Measurements from ENCODE around the gene NOL11. TPM values are rescaled to one million over a fixed set of nuclear protein-coding genes. Genes with fewer than 3 reads are reported as not detected.

NOL11 gene
- total RNA-seq, 1 donor, result 29.0 TPM

DNA sequence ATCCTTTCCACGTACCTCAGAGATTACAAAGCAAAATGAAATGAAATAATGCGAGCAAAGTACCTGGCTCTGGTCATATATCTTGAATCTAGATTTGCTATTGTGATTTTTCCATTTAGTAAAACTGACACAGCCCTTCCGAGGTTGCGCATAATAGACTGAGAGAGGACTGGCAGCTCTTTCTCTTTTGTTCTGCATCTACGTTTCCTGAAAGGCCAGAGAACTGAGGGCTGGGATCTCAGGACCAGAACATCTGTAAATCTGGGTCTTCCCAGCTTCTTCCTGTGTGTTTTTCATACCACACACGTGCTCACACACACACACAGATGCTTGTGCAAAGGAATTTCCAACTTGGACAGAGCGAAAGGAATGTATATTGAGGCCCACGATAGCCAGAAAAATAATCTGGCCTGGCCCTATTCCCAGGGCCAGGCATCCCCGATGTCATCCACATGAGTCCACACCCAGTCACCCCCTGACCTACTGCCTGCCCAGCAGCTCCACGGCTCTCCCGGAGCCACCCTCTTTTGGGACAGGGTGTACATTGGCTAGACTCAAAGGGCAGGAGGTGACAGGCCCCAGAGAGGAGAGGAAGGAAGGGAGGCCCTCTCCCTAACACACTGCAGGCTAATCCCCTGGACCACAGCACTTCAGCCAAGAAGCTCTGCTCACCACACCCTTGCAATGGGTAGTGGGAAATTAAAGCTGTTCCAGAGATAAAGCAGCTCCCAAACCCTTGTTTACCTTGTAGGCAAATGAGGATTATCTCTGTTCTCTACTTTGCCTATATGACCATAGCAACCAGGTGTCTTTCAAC lies 41.8 kb downstream of the NOL11 start:
- DNase-seq (ENCODE audit: insufficient read length, low spot score, missing footprints), result peak; percentile 71
- H3K4me2 ChIP-seq (ENCODE audit: insufficient read depth, low read length), result no peak overlapping the region
- H3K4me1 ChIP-seq (ENCODE audit: insufficient read depth, low read length), result peaks cover 5% of the 10 kb centered on the region
- no peak overlapping the region for H3K4me3 ChIP-seq (ENCODE audit: insufficient read depth, low read length)
- no peaks in the 10 kb centered on the region for H4K20me1 ChIP-seq (ENCODE audit: insufficient read depth, low read length)
- H3K27me3 ChIP-seq (ENCODE audit: insufficient read depth, low read length), result no peaks in the 10 kb centered on the region
- no peaks in the 10 kb centered on the region for H3K36me3 ChIP-seq (ENCODE audit: insufficient read depth, low read length)
- no peak overlapping the region for H2AFZ ChIP-seq (ENCODE audit: low read length)
- H3K79me2 ChIP-seq (ENCODE audit: insufficient read depth, low read length), result no peaks in the 10 kb centered on the region
- no peak overlapping the region for H3K27ac ChIP-seq (ENCODE audit: low read depth, low read length)
- TF ChIP-seq, protein P1, sequence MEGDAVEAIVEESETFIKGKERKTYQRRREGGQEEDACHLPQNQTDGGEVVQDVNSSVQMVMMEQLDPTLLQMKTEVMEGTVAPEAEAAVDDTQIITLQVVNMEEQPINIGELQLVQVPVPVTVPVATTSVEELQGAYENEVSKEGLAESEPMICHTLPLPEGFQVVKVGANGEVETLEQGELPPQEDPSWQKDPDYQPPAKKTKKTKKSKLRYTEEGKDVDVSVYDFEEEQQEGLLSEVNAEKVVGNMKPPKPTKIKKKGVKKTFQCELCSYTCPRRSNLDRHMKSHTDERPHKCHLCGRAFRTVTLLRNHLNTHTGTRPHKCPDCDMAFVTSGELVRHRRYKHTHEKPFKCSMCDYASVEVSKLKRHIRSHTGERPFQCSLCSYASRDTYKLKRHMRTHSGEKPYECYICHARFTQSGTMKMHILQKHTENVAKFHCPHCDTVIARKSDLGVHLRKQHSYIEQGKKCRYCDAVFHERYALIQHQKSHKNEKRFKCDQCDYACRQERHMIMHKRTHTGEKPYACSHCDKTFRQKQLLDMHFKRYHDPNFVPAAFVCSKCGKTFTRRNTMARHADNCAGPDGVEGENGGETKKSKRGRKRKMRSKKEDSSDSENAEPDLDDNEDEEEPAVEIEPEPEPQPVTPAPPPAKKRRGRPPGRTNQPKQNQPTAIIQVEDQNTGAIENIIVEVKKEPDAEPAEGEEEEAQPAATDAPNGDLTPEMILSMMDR (IDR thresholded peaks at IDR 0.05; ENCODE audit: extremely low read depth, low read depth, low read length), result no peak
- H3K9me3 ChIP-seq (ENCODE audit: low read depth, low read length), result no peaks in the 10 kb centered on the region

GRCh38 chr17:67765623-67766022 lies 47.9 kb downstream of the NOL11 start:
- Histone ChIP-seq H3K4me2 (ENCODE audit: insufficient read depth, low read length) (no peak overlapping the region), H3K36me3 (ENCODE audit: insufficient read depth, low read length) (no peaks in the 10 kb centered on the region), H3K9me3 (ENCODE audit: low read depth, low read length) (no peaks in the 10 kb centered on the region), H2AFZ (ENCODE audit: low read length) (no peak overlapping the region), H3K4me1 (ENCODE audit: insufficient read depth, low read length) (no peaks in the 10 kb centered on the region), H3K79me2 (ENCODE audit: insufficient read depth, low read length) (no peaks in the 10 kb centered on the region), H4K20me1 (ENCODE audit: insufficient read depth, low read length) (no peaks in the 10 kb centered on the region), H3K27ac (ENCODE audit: low read depth, low read length) (no peak overlapping the region), H3K4me3 (ENCODE audit: insufficient read depth, low read length) (no peak overlapping the region), H3K27me3 (ENCODE audit: insufficient read depth, low read length) (no peaks in the 10 kb centered on the region)
- peak; percentile 22 for DNase-seq (ENCODE audit: insufficient read length, low spot score, missing footprints)
- TF ChIP-seq, protein P1 (IDR thresholded peaks at IDR 0.05; ENCODE audit: extremely low read depth, low read depth, low read length), result no peak

DNA sequence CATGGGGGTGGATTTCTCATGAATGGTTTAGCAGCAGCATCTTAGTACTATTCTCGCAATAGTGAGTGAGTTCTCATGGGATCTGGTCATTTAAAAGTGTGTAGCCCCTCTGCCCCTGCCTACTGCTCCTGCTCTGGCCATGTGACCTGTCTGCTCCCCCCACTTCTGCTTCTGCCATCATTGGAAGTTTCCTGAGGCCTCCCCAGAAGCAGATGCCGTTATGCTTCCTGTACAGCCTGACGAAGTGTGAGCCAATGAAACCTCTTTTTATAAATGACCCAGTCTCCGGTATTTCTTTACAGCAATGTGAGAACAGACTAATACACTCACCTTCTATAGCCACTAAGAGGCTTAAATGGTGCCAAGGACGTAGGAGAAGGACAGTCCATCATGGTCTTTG lies 51.5 kb downstream of the NOL11 start:
- Histone ChIP-seq H3K27ac (ENCODE audit: low read depth, low read length) (no peak overlapping the region), H3K4me2 (ENCODE audit: insufficient read depth, low read length) (no peak overlapping the region), H4K20me1 (ENCODE audit: insufficient read depth, low read length) (no peaks in the 10 kb centered on the region), H3K4me3 (ENCODE audit: insufficient read depth, low read length) (no peak overlapping the region), H3K4me1 (ENCODE audit: insufficient read depth, low read length) (no peaks in the 10 kb centered on the region), H2AFZ (ENCODE audit: low read length) (no peak overlapping the region), H3K27me3 (ENCODE audit: insufficient read depth, low read length) (no peaks in the 10 kb centered on the region), H3K36me3 (ENCODE audit: insufficient read depth, low read length) (no peaks in the 10 kb centered on the region), H3K79me2 (ENCODE audit: insufficient read depth, low read length) (no peaks in the 10 kb centered on the region), H3K9me3 (ENCODE audit: low read depth, low read length) (no peaks in the 10 kb centered on the region)
- no peak for DNase-seq (ENCODE audit: insufficient read length, low spot score, missing footprints)
- TF ChIP-seq, protein P1 (IDR thresholded peaks at IDR 0.05; ENCODE audit: extremely low read depth, low read depth, low read length), result no peak

GRCh38 chr17:67770539-67770938 lies 52.8 kb downstream of the NOL11 start:
- H3K36me3 ChIP-seq (ENCODE audit: insufficient read depth, low read length), result no peaks in the 10 kb centered on the region
- no peak overlapping the region for H3K4me2 ChIP-seq (ENCODE audit: insufficient read depth, low read length)
- no peaks in the 10 kb centered on the region for H3K4me1 ChIP-seq (ENCODE audit: insufficient read depth, low read length)
- TF ChIP-seq, protein P1 (IDR thresholded peaks at IDR 0.05; ENCODE audit: extremely low read depth, low read depth, low read length), result no peak
- no peak overlapping the region for H3K27ac ChIP-seq (ENCODE audit: low read depth, low read length)
- H3K9me3 ChIP-seq (ENCODE audit: low read depth, low read length), result no peaks in the 10 kb centered on the region
- no peaks in the 10 kb centered on the region for H4K20me1 ChIP-seq (ENCODE audit: insufficient read depth, low read length)
- H2AFZ ChIP-seq (ENCODE audit: low read length), result no peak overlapping the region
- no peaks in the 10 kb centered on the region for H3K27me3 ChIP-seq (ENCODE audit: insufficient read depth, low read length)
- H3K79me2 ChIP-seq (ENCODE audit: insufficient read depth, low read length), result no peaks in the 10 kb centered on the region
- no peak overlapping the region for H3K4me3 ChIP-seq (ENCODE audit: insufficient read depth, low read length)
- DNase-seq (ENCODE audit: insufficient read length, low spot score, missing footprints), result no peak

Measured in osteoblast (primary cell).